Coronary artery (tissue), 2 donors: Measurements from ENCODE around the gene ITIH2.
"Not testable (repeated sequence)": the region's sequence is repeated elsewhere in the genome, so short reads cannot be mapped to it uniquely, and the experiment has no call there.

ENCODE experiments used
- DNase-seq: peaks from one replicate; pipeline ENCODE4 v3.0.0-alpha.2; 2017; ENCODE audit warnings: low spot score
- H3K27ac ChIP-seq, 2 donors: fragments of 200-600 bp; sonication (generic); one replicate each; pipeline ENCODE4 v1.5.1; 2016 to 2019
- H3K4me3 ChIP-seq: fragments of 200-600 bp; sonication (generic); 2 replicates; pipeline ENCODE4 v1.5.1; 2016; ENCODE audit warnings: mild to moderate bottlenecking, moderate library complexity
- CTCF ChIP-seq: fragments of 200-600 bp; sonication (generic); IDR thresholded peaks from one replicate; pipeline ENCODE4 v1.5.1; 2019; ENCODE audit warnings: antibody characterized with exemption

Gene ITIH2

DNA sequence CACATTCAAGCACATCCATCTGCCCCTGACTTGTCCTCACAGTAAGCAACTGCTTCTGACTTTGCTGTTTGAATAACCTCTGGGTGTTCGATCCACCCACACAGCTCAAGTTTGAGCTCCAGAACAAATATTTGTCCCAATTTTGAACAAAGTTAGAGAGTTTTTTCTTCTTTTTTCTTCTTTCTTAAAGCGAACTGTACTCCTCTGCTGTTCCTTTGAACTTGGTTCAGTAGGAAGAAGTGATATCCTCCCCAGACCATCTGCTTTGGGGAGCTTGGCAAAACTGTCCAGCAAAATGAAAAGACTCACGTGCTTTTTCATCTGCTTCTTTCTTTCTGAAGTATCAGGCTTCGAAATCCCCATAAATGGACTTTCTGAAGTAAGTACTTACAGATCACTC lies at the start of gene ITIH2:
Gene ITIH2, plus strand, starts transcription at position 177 of the 400 bp plus-strand sequence. Its CDS starts 119 bp downstream, at position 296.
- H3K4me3 ChIP-seq = no peak within 1 kb of the TSS
- no peak within 1 kb of the TSS for H3K27ac ChIP-seq
- TF ChIP-seq CTCF = no peak
- DNase-seq = no peak

- H3K4me3 ChIP-seq, H3K27ac ChIP-seq, DNase-seq: not testable (repeated sequence)
These were observed 46.0 kb upstream of the ITIH2 start for GRCh38 chr10:7657079-7657478.

DNA sequence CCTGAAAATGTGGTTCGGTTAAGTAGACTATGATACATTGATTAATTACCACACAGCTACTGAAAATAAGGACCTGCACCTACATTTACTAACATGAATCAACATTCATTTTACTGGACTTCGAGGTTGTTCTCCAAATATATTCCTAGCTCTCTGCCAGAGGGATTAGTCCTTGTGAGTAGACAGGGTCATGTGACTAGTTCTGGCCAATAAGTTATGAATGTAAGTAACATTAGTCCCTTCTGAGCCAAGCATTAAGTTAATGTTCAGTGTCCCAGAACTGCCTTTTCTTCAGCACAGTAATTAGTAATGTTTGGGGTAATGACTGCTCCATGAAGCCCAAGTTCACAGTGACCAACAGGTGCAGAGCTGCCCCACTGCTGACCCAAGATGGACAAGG lies 45.6 kb upstream of the ITIH2 start:
- no peak for DNase-seq
- Histone ChIP-seq H3K27ac (no peak overlapping the region), H3K4me3 (no peak overlapping the region)
- TF ChIP-seq CTCF = no peak

DNA sequence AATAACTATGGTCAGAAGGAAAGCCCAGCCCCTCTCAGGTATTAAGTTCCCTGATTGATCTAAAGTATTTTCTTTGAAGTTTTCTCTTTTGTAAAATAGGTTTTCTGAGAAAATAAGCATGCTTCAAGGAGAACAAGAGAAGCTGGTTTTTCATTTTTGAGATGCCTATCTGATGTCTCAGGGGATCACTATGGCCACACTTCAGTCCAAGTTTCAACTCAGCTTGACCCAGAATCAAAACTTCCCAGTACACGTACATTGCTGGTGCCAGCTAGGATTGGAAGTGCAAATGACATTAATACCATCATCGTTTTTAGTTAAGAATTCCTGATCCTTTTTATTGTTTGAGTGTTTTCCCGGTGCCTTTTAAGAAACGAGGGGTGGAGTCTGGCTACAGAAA lies 43.6 kb upstream of the ITIH2 start:
- no peak for TF ChIP-seq CTCF
- H3K27ac ChIP-seq = no peak overlapping the region
- H3K4me3 ChIP-seq = no peak overlapping the region
- DNase-seq = no peak

DNA sequence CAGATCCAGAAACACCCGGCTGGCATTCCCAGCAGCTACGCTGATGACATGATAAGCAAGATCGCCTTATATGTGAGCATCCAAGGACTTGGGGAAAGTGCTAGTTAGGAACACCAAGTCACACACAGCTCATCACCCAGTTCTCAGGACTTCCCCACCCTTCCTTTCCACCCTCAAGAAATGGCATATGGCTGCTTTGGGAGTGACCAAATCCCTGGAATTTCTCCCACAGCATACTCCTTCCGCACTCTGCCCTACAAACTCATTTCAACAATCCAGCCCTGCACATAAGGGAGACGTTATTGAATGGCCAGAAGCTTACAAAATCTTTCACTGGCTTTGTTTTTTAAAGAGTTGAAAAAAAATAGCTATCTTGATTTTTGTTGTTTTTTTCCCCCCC lies 40.6 kb upstream of the ITIH2 start:
- TF ChIP-seq CTCF = no peak
- Histone ChIP-seq H3K27ac (no peak overlapping the region), H3K4me3 (no peak overlapping the region)
- DNase-seq = no peak

- DNase-seq = no peak
- TF ChIP-seq CTCF = no peak
- Histone ChIP-seq H3K4me3 (no peak overlapping the region), H3K27ac (no peak overlapping the region)
These were observed 38.4 kb upstream of the ITIH2 start for GRCh38 chr10:7664707-7665106.

DNA sequence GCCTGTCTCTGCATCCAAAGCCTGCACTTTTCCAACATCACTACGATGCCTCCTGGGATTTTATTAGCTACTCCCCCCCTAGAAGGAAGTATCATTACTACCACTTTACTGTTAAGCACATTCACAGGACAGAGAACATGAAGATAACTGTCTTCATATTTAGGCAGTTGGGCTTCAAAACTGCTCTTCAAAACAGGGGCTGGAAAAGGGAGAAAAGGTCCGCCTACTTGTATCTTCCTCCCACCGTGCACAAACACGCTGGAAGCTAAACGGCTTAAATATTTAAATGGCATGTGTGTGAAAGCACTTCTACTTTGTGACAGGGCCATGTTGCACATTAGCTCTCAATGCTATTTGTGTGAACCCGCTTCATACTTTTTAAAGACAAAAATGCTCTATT lies 37.3 kb upstream of the ITIH2 start:
- TF ChIP-seq CTCF = no peak
- DNase-seq = no peak
- H3K27ac ChIP-seq = no peak overlapping the region
- peak overlapping the region; percentile 90 for H3K4me3 ChIP-seq
